Measurements from ENCODE around the gene EEPD1. TPM values are rescaled to one million over a fixed set of nuclear protein-coding genes. Genes with fewer than 3 reads are reported as not detected.

The EEPD1 gene
- total RNA-seq, 1 donor from 2014 or later: 9.8 TPM

DNA sequence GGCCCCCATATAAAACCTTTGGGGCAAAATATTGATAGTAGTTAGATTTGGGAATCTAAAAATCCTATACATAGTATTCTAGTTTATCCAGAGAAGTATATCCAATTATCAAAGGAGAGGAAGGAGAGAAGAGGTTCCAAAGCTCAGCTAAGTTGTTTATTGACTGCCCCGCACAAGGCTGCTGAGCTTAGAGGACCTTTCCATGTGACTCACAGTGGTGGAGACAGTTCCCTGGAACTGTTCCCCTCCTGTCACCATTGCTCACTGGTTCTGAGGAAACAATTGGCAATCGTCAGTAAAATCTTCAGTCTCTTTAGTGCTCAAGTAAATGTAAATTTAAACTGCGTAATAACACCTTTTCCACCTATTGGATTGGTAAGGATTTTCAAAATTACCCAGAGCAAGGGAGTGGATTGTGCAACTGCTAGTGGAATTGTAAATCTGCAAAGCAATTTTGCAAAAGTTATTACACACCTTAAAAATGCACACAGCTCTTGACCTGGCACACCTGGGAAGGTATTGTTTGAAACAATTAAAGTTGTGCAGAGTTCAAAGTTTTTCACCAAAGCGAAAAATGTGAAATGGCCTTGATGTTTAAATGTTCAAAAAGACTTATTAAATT is 63.1 kb downstream of the EEPD1 start:
- Histone ChIP-seq H3K9me3 (no peaks in the 10 kb centered on the region), H3K27me3 (no peaks in the 10 kb centered on the region), H3K4me3 (no peak overlapping the region), H3K27ac (no peak overlapping the region), H3K4me1 (no peaks in the 10 kb centered on the region), H3K36me3 (no peaks in the 10 kb centered on the region)
- intact Hi-C loops (cut with DNase I): no loop called here
- TF ChIP-seq POLR2A (IDR thresholded peaks at IDR 0.05): no peak
- peak in 1 of 2 donors; percentile 23 for TF ChIP-seq POLR2AphosphoS5 (IDR thresholded peaks at IDR 0.05; ENCODE audit: insufficient read depth in 1 of 2, low read depth in 1 of 2)
- DNase-seq (ENCODE audit: extremely low spot score in 2 of 2): no peak

DNA sequence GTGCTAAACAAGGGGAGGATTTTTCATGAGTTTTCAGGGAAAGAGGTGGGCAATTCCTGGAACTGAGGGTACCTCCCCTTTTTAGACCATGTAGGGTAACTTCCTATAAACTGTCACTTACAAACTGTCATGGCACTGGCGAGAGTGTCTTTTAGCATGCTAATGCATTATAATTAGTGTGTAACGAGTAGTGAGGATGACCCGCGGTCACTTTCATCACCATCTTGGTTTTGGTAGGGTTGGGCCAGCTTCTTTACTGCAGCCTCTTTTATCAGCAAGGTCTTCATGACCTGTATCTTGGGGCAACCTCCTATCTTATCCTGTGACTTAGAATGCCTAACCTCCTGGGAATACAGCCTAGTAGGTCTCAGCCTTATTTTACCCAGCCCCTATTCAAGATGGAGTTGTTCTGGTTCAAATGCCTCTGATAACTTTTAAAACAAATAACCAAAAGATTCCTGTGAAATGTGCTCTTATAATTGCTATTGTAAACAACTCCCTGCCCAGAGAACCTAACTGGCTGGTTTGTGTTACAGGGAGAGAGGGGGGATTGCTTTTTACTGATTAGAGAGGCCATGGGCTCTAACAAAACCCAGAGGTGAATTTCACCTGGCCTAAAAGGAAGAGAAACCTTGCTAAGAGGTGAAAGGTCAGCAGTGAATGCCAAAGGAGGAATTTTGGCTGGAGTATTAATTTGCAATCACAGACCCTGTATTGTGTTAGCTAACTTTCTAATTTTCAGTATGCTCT is 64.3 kb downstream of the EEPD1 start:
- Histone ChIP-seq H3K27ac (no peak overlapping the region), H3K4me1 (no peaks in the 10 kb centered on the region), H3K27me3 (no peaks in the 10 kb centered on the region), H3K36me3 (no peaks in the 10 kb centered on the region), H3K9me3 (no peaks in the 10 kb centered on the region), H3K4me3 (no peak overlapping the region)
- peak in 1 of 2 donors; percentile 22 for DNase-seq (ENCODE audit: extremely low spot score in 2 of 2)
- TF ChIP-seq POLR2A (IDR thresholded peaks at IDR 0.05) (no peak), POLR2AphosphoS5 (IDR thresholded peaks at IDR 0.05; ENCODE audit: insufficient read depth in 1 of 2, low read depth in 1 of 2) (no peak)
- TF ChIP-seq, protein P1, sequence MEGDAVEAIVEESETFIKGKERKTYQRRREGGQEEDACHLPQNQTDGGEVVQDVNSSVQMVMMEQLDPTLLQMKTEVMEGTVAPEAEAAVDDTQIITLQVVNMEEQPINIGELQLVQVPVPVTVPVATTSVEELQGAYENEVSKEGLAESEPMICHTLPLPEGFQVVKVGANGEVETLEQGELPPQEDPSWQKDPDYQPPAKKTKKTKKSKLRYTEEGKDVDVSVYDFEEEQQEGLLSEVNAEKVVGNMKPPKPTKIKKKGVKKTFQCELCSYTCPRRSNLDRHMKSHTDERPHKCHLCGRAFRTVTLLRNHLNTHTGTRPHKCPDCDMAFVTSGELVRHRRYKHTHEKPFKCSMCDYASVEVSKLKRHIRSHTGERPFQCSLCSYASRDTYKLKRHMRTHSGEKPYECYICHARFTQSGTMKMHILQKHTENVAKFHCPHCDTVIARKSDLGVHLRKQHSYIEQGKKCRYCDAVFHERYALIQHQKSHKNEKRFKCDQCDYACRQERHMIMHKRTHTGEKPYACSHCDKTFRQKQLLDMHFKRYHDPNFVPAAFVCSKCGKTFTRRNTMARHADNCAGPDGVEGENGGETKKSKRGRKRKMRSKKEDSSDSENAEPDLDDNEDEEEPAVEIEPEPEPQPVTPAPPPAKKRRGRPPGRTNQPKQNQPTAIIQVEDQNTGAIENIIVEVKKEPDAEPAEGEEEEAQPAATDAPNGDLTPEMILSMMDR (IDR thresholded peaks at IDR 0.05): no peak
- intact Hi-C loops (cut with DNase I): no loop called here

DNA sequence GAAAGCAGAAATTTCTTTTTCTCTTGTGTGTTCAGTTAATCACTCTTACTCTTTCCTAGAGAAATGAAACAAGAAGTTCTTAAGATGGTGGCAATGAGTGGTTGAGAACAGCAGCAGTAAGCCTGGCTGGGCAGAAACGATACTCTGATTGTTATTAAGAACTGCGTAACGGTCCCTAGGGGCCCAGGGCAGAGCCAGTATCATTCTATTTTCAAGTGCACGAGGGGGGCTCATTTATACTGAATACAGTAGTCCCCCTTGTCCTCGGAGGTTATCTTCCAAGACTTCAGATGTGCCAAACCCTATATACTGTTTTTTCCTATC is 64.9 kb downstream of the EEPD1 start:
- no peak for TF ChIP-seq POLR2A (IDR thresholded peaks at IDR 0.05)
- no peak for TF ChIP-seq POLR2AphosphoS5 (IDR thresholded peaks at IDR 0.05; ENCODE audit: insufficient read depth in 1 of 2, low read depth in 1 of 2)
- TF ChIP-seq, protein P1 (IDR thresholded peaks at IDR 0.05): no peak
- H3K36me3 ChIP-seq: no peaks in the 10 kb centered on the region
- H3K27me3 ChIP-seq: no peaks in the 10 kb centered on the region
- intact Hi-C loops (cut with DNase I): no loop called here
- H3K4me3 ChIP-seq: no peak overlapping the region
- H3K9me3 ChIP-seq: no peaks in the 10 kb centered on the region
- DNase-seq (ENCODE audit: extremely low spot score in 2 of 2): no peak
- H3K4me1 ChIP-seq: no peaks in the 10 kb centered on the region
- no peak overlapping the region for H3K27ac ChIP-seq

DNA sequence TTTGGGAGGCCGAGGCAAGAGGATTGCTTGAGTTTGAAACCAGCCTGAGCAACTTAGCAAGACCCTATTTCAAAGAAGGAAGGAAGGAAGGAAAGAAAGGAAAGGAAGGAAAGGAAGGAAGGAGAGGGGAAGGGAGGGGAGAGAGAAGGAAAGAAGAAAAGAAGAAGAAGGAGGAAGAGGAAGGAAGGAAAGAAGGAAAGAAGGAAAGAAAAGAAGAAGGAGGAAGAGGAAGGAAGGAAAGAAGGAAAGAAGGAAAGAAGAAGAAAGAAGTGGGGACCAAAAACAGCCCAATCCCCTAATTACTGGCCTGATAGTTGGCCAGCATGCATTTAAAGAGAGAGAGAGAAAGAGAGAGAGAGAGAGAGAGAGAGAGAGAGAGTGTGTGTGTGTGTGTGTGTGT is 66.4 kb downstream of the EEPD1 start:
- DNase-seq (ENCODE audit: extremely low spot score in 2 of 2): no peak
- no peaks in the 10 kb centered on the region for H3K4me1 ChIP-seq
- no peaks in the 10 kb centered on the region for H3K27me3 ChIP-seq
- no peak overlapping the region for H3K4me3 ChIP-seq
- intact Hi-C loops (cut with DNase I): no loop called here
- H3K36me3 ChIP-seq: no peaks in the 10 kb centered on the region
- H3K27ac ChIP-seq: no peak overlapping the region
- TF ChIP-seq POLR2AphosphoS5 (IDR thresholded peaks at IDR 0.05; ENCODE audit: insufficient read depth in 1 of 2, low read depth in 1 of 2) (no peak), POLR2A (IDR thresholded peaks at IDR 0.05) (no peak)
- TF ChIP-seq, protein P1 (IDR thresholded peaks at IDR 0.05): no peak
- H3K9me3 ChIP-seq: no peaks in the 10 kb centered on the region

DNA sequence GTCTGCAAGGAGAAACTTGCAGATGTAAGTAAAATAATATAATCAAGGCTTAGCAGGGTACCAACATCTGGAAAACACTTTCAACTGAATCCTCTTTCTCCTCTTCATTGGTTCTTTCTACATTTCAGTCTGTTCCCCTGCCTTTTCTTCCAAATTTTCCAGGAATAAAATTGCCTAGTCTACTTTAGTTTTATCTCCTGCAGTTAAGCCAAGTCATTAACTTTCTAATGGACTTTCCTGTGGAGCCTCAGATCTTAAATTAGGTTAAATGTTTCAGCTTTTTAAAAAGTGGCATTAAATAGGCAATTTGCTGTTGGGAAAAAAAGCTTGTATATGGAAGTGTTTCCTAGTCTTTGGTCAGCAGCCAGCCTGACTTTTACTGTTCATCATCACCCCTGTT is 70.8 kb downstream of the EEPD1 start:
- no peak overlapping the region for H3K27ac ChIP-seq
- no peak for DNase-seq (ENCODE audit: extremely low spot score in 2 of 2)
- intact Hi-C loops (cut with DNase I): no loop called here

More for the DNA sequence above, 70.8 kb downstream of the EEPD1 start:
- no peaks in the 10 kb centered on the region for H3K4me1 ChIP-seq
- H3K4me3 ChIP-seq: no peak overlapping the region
- no peaks in the 10 kb centered on the region for H3K36me3 ChIP-seq
- H3K27me3 ChIP-seq: no peaks in the 10 kb centered on the region
- no peaks in the 10 kb centered on the region for H3K9me3 ChIP-seq
- TF ChIP-seq POLR2A (IDR thresholded peaks at IDR 0.05): no peak
- TF ChIP-seq, protein P1 (IDR thresholded peaks at IDR 0.05): no peak
- no peak for TF ChIP-seq POLR2AphosphoS5 (IDR thresholded peaks at IDR 0.05; ENCODE audit: insufficient read depth in 1 of 2, low read depth in 1 of 2)
